Smooth muscle cell of the coronary artery (primary cell): ENCODE data around the gene UNC119B. TPM values are rescaled to one million over a fixed set of nuclear protein-coding genes. Genes with fewer than 3 reads are reported as not detected.

Experiments used
- total RNA-seq: library from RNA; depleted of rRNA; stranded (reverse); fragments of >200 nt; gene quantifications from 2 replicates; pipeline ENCODE4 v1.2.3, GENCODE V29; 2014; ENCODE audit warnings: low replicate concordance

The UNC119B gene
- 17.8 and 20.0 TPM in 2 replicates for total RNA-seq

GRCh38 chr12:120710031-120710804 lies at the start of gene UNC119B:
Gene UNC119B, plus strand, starts transcription at chr12:120710458. Its CDS starts 17 bp downstream, at chr12:120710475.

GRCh38 chr12:120686690-120687577 lies 23.3 kb upstream of the UNC119B start, which contains the start of gene MLEC:
Gene MLEC, plus strand, starts transcription at chr12:120687149. Its CDS starts 148 bp downstream, at chr12:120687297.

GRCh38 chr12:120725659-120726509 lies 15.6 kb downstream of the UNC119B start, which contains the start of gene ACADS:
Gene ACADS, plus strand, starts transcription at chr12:120725826. Its CDS starts 60 bp downstream, at chr12:120725886.

Other genes starting within 250 kb of the UNC119B start
- gene SRSF9, start 240.7 kb upstream of the UNC119B start, total RNA-seq = 216 and 271 TPM in 2 replicates
- gene DYNLL1, start 214.3 kb upstream of the UNC119B start, total RNA-seq = 304 and 347 TPM in 2 replicates
- gene COQ5, start 181.3 kb upstream of the UNC119B start, total RNA-seq = 28.4 and 39.1 TPM in 2 replicates
- gene RNF10, start 176.1 kb upstream of the UNC119B start, total RNA-seq = 89.5 and 217 TPM in 2 replicates
- gene POP5, start 129.1 kb upstream of the UNC119B start, total RNA-seq = 52.2 and 60.1 TPM in 2 replicates
- gene CABP1, start 69.8 kb upstream of the UNC119B start, total RNA-seq = 0.82 and 0.83 TPM in 2 replicates
- 106 and 122 TPM in 2 replicates for gene MLEC, start 23.3 kb upstream of the UNC119B start, total RNA-seq
- gene ACADS, start 15.4 kb downstream of the UNC119B start, total RNA-seq = 7.6 and 8.7 TPM in 2 replicates
- gene SPPL3, start 193.9 kb downstream of the UNC119B start, total RNA-seq = 3.8 and 9.0 TPM in 2 replicates